Fibroblast of pulmonary artery (primary cell): ENCODE data around the gene RTP2.

ENCODE experiments used
- DNase-seq: peaks from one replicate; pipeline ENCODE4 v3.0.0-alpha.2; 2010; ENCODE audit warnings: low read depth
- H3K4me3 ChIP-seq: replicated peaks from 2 replicates; pipeline ENCODE4 v1.5.1; 2011; ENCODE audit warnings: low read depth, mild to moderate bottlenecking, control low read depth, low read length, moderate library complexity
- CTCF ChIP-seq: IDR thresholded peaks from 2 replicates; pipeline ENCODE4 v1.5.1; 2011; ENCODE audit warnings: mild to moderate bottlenecking, control low read depth, low read length, inconsistent platforms; ENCODE audit errors: missing control alignments

Gene RTP2

GRCh38 chr3:187721055-187721454 is 18.7 kb upstream of the RTP2 start:
- TF ChIP-seq CTCF = no peak
- H3K4me3 ChIP-seq = no peak overlapping the region
- no peak for DNase-seq

GRCh38 chr3:187720337-187720670 is 17.9 kb upstream of the RTP2 start:
- TF ChIP-seq CTCF = no peak
- H3K4me3 ChIP-seq = no peak overlapping the region
- no peak for DNase-seq

- TF ChIP-seq CTCF = no peak
- no peak for DNase-seq
- no peak overlapping the region for H3K4me3 ChIP-seq
Measured at GRCh38 chr3:187719628-187720336, 17.4 kb upstream of the RTP2 start.

GRCh38 chr3:187718802-187719201 is 16.4 kb upstream of the RTP2 start:
- H3K4me3 ChIP-seq = no peak overlapping the region
- no peak for DNase-seq
- TF ChIP-seq CTCF = no peak

GRCh38 chr3:187717572-187717971 is 15.2 kb upstream of the RTP2 start:
- TF ChIP-seq CTCF = no peak

GRCh38 chr3:187714404-187714979 is 12.1 kb upstream of the RTP2 start:
- peak; percentile 99 for TF ChIP-seq CTCF
- no peak overlapping the region for H3K4me3 ChIP-seq
- DNase-seq = peak; percentile 82

More at GRCh38 chr3:187717572-187717971, 15.2 kb upstream of the RTP2 start:
- H3K4me3 ChIP-seq = no peak overlapping the region
- no peak for DNase-seq

GRCh38 chr3:187713504-187713903 is 11.1 kb upstream of the RTP2 start:
- peak; percentile 49 for DNase-seq
- no peak overlapping the region for H3K4me3 ChIP-seq

More at GRCh38 chr3:187713504-187713903, 11.1 kb upstream of the RTP2 start:
- TF ChIP-seq CTCF = no peak
